SK-N-SH treated with all-trans-retinoic acid at 6 μM for 48 hours (cell line): ENCODE measurements around the gene OTOG.

Experiments used
- ARNTL ChIP-seq: fragments of 450-650 bp; formaldehyde crosslinking; IDR thresholded peaks from 2 replicates; pipeline ENCODE4 v1.5.0; 2020; ENCODE audit warnings: low read depth, mild to moderate bottlenecking, moderate library complexity, borderline replicate concordance
- RARB ChIP-seq: fragments of 250-450 bp; sonication (Bioruptor Pico); IDR thresholded peaks from 2 replicates; pipeline ENCODE4 v1.8.0; 2021; ENCODE audit warnings: mild to moderate bottlenecking, moderate library complexity
- SNAI2 ChIP-seq: fragments of 250-450 bp; sonication (Bioruptor Pico); IDR thresholded peaks from 2 replicates; pipeline ENCODE4 v1.5.0; 2020; ENCODE audit warnings: mild to moderate bottlenecking, moderate library complexity
- TSHZ2 ChIP-seq: fragments of 250-450 bp; sonication (Bioruptor Pico); IDR thresholded peaks from 2 replicates; pipeline ENCODE4 v1.5.0; 2020; ENCODE audit warnings: mild to moderate bottlenecking, moderate library complexity
- TF ChIP-seq, protein P1 (sequence below): fragments of 250-450 bp; sonication (Bioruptor Pico); IDR thresholded peaks from 2 replicates; pipeline ENCODE4 v1.8.0; 2021; ENCODE audit warnings: low read depth, mild to moderate bottlenecking, moderate library complexity, borderline replicate concordance
- TF ChIP-seq, protein P2 (sequence below): fragments of 250-450 bp; sonication (Bioruptor Pico); IDR thresholded peaks from 2 replicates; pipeline ENCODE4 v1.5.1; 2020; ENCODE audit warnings: low read depth, mild to moderate bottlenecking, moderate library complexity

DNA sequence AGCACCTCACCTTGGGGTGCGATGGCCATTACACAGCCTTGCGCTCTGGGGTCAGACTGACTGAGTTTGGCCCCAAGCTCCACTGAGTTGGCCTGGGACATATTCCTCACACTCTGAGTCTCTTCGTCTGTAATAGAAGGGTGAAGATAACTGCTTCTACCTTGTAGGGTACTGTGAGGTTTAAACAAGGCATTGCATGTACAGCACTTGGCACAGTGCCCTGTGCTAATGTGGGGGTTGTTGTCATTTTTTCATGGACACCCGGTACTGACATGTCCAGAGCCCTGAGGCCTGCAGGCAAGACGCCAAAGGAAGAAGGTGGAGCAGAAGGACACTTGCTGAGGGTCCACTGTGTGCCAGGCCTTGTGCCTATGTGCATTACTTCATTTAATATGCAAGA, 50.7 kb downstream of the OTOG start:
- TF ChIP-seq RARB (CRISPR knock-in tag) (no peak), SNAI2 (CRISPR knock-in tag) (no peak), TSHZ2 (CRISPR knock-in tag) (no peak), ARNTL (CRISPR knock-in tag) (no peak)
- TF ChIP-seq, protein P1, sequence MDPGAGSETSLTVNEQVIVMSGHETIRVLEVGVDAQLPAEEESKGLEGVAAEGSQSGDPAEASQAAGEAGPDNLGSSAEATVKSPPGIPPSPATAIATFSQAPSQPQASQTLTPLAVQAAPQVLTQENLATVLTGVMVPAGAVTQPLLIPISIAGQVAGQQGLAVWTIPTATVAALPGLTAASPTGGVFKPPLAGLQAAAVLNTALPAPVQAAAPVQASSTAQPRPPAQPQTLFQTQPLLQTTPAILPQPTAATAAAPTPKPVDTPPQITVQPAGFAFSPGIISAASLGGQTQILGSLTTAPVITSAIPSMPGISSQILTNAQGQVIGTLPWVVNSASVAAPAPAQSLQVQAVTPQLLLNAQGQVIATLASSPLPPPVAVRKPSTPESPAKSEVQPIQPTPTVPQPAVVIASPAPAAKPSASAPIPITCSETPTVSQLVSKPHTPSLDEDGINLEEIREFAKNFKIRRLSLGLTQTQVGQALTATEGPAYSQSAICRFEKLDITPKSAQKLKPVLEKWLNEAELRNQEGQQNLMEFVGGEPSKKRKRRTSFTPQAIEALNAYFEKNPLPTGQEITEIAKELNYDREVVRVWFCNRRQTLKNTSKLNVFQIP (CRISPR knock-in tag): no peak
- TF ChIP-seq, protein P2, sequence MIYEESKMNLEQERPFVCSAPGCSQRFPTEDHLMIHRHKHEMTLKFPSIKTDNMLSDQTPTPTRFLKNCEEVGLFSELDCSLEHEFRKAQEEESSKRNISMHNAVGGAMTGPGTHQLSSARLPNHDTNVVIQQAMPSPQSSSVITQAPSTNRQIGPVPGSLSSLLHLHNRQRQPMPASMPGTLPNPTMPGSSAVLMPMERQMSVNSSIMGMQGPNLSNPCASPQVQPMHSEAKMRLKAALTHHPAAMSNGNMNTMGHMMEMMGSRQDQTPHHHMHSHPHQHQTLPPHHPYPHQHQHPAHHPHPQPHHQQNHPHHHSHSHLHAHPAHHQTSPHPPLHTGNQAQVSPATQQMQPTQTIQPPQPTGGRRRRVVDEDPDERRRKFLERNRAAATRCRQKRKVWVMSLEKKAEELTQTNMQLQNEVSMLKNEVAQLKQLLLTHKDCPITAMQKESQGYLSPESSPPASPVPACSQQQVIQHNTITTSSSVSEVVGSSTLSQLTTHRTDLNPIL (CRISPR knock-in tag): no peak
